NCI-H526 (cell line): Measurements from ENCODE around the gene LIN7A.
"Not testable (repeated sequence)": the region's sequence is repeated elsewhere in the genome, so short reads cannot be mapped to it uniquely, and the experiment has no call there.

Experiments
- DNase-seq, 2 experiments: peaks; one replicate each; lab custom pipeline; 2025; lab: John Stamatoyannopoulos, UW

LIN7A gene

DNA sequence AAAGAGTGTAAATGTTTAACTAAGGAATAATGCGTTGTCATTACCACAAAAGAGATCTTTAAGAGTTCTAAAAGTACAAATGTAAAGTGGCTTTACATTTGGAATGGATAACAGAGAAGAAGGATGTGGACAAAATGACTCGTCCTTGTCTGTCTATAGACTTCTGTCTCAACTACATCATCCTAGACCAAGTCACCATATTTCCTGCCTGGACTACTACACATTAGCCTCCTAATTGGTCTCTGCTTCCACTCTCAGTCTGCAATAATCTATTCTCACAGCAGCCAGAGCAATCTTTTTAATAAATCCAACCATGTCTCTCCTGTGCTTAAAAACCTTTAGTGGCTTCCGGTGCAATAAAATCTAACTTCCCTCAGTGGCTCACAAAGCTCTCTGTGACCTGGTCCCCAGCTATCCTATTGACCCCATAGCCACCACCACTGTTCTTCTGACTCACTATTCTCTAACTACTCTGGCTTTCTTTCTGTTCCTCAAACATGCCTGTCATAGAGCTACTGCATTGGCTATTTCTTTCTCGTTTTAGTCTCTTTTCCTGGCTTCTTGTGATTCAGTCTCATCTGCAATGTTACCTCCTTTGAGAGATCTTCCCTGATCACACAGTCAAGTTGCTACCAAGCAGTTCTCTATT lies 130.0 kb downstream of the LIN7A start:
- DNase-seq: no peak

DNA sequence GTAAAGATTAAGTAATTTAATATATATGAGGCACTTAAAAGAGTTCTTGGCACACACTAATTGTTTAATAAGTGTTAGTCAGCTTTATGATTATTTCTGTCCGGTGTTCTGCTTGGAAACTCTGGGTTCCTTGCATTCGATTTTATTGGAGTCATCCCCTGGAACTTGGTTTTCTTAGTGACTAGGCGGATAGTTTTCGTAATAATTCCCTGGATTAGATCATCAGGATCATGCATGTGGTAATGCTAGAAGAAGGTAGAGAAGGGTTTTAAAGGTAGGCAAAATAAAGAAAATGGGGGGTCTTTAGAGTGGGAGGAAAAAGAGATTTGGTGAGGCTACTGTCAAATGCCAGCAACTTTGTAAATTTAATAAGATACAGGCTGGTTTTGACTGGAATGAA lies 132.6 kb downstream of the LIN7A start:
- DNase-seq: no peak

DNA sequence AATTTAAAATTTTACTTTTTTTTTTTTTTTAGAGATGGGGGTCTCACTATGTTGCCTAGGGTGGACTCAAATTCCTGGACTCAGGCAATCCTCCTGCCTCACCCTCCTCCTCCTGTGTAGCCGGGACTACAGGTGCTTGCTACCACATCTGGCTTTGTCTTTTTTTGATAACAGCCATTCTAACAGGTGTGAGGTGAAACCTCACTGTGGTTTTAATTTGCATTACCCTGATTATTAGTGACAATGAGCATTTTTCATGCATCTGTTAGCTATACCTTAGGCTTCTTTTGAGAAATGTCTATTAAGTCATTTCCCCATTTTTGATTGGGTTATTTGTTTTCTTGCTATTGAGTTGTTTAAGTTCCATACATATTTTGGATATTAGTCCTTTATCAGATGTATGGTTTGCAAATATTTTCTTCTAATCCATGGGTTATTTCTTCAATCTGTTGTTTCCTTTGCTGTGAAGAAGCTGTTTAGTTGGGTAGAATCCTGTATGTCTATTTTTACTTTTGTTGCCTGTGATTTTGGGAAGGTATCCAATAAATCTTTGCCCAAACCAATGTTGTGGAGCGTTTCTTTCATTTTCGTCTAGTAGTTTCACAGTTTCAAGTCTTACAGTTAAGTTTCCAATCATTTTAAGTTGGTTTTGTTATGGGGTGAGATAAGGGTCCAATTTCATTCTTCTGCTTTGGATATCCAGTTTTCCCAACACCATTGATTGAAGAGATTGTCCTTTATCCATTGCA lies 134.9 kb downstream of the LIN7A start:
- no peak for DNase-seq

DNA sequence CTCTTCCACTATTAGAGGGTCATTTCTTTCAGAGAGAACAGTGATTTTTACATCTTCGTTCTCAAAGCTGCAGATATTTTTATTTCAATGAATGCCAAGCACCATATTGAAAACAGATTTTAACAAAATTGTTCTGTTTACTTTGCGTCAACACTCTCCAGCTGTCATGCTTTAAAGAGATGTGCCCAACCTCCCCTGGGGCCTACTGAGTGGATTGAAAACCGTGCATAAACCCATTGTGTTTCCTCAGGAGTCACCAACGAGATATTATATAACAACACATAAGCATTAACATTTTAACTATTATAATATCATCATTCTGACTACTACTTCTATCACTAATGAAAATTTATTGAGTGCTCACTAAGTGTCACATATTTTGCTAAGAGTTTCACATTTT lies 139.5 kb downstream of the LIN7A start:
- DNase-seq: no peak

DNA sequence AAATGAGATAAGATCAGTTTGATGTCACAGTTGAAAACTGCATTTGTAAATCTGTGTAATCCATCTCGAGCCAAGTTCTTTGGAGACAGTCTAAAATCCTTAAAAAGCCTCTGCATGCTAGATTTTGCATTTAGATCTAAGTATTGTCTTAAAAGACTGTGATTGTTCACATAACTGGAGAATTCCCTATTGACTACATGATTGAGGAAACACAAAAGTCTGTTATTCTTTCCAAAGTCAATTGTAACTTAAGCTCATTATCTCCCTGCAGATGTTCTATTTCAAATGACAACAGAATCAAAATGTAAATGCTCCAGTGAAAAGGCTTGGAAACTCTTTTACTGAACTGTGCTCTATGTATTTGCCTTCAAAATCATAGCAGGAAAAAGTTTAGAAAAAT lies 143.2 kb downstream of the LIN7A start:
- no peak for DNase-seq

DNA sequence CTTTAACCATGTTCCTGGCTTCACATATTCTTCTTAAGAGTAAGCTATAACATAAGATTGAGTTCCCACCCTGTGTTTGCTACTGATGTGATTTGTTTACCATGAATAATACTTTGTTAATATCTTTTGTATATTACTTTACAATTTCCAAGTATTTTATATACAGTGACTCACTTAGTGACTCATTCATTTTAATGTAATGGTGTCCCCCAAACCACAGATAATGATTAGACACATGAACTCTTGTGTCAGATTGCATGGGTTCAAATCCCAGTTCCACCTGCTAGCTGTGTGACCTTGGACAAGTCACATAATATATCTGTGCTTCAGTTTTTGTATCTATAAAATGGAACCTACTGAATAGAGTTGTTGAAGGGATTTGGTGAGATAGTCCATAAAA lies 144.9 kb downstream of the LIN7A start:
- DNase-seq: no peak

DNA sequence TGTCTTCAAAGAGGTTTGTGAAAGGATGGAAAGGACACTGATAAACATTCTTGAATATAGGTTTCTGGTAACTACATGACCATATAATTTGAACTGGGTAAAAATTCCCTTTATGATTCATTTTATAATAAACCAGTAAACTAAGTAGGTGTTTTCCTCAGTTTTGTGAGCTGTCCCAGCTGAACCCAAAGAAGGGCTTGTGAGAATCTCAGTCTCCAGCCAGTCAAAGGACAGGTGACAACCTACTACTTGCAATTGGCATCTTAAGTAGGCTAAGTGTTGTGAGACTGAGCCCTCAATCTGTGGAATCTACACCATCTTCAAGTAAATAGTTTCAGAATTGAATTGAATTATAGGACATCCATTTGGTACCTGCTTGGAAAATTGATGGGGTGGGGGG lies 145.9 kb downstream of the LIN7A start:
- no peak for DNase-seq

DNA sequence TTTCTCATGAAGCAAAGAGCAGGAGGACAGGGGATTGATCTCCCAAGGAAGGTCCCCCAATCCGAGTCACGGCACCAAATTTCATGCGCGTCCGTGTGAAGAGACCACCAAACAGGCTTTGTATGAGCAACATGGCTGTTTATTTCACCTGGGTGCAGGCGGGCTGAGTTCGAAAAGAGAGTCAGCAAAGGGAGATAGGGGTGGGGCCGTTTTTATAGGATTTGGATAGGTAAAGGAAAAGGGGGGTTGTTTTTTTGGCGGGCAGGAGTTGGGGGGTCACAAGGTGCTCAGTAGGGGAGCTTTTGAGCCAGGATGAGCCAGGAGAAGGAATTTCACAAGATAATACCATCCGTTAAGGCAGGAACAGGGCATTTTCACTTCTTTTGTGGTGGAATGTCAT lies 149.3 kb downstream of the LIN7A start:
- not testable (repeated sequence) for DNase-seq

DNA sequence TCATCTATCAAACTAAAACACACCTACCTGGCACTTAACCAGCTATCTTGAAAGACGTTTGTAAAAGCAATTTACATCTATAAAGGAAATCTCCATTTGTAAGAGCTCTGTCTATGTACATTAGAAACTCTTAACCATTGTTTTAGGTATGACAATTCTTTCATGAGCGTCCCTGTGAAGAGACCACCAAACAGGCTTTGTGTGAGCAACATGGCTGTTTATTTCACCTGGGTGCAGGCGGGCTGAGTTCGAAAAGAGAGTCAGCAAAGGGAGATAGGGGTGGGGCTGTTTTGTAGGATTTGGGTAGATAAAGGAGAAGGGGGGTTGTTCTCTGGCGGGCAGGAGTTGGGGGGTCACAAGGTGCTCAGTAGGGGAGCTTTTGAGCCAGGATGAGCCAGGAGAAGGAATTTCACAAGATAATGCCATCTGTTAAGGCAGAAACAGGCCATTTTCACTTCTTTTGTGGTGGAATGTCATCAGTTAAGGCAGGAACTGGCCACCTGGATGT lies 154.7 kb downstream of the LIN7A start:
- not testable (repeated sequence) for DNase-seq

DNA sequence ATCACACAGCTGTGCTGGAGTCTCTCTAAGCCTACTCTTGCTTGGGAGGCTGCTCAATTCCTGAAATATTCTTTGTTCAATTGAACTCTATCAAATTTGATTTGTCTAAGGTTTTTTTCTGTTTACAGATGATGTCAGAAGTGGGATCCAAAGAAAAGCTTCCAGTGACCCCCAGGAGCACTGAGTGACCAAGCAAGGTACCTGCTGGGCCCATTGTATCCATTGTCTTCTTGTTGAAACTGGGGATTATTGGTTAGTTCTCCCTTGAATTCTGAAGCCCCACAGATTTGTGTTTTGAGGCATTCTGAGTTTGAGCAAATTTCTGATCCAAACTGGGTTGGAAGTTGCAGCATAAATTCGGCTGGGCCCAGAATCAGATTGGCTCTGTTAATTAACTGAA lies 156.4 kb downstream of the LIN7A start:
- DNase-seq: no peak

DNA sequence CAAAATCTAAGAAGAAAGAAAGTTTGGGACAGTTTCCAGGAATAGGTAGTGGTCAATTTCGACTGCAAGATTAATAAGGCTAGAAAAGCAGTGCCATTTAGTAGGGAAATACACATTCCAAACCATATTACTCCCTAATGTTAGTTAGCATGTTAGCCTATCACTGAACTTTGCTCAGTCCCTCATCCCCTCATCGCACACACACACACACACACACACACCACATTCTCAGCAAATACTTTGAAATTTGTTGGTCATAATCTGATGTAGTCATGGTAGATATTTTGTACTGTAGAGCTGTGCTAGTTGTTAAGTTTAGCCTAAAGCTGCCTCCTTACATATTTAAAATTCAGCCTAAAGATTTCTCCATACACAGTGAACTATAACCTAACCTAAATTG lies 157.0 kb downstream of the LIN7A start:
- DNase-seq: no peak

DNA sequence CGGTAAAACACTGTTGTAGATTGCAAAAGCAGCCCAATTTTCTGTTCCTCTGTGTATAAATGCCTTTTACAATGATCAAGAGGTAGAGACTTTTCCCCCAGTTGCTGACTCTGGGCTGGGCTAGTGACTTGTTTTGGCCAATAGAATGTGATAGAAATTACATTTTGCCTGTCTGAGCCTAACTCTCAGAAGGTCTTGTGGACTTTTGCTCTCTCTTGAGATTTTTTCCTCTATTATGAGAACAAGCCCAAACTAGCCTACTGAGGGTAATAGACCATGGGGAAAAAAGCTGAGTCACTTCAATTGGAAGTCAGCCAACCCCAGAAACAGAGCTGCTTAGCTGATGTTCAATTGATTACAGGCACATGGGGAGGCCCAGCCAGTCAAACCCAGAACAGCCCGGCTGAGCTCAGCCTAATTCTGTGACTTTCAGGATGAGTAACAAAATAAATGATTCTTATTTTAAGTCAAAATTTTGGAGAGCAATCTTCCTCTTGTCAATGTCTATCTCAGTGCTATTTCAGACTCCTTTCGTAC lies 159.7 kb downstream of the LIN7A start:
- DNase-seq: peak; percentile 16 to 52

DNA sequence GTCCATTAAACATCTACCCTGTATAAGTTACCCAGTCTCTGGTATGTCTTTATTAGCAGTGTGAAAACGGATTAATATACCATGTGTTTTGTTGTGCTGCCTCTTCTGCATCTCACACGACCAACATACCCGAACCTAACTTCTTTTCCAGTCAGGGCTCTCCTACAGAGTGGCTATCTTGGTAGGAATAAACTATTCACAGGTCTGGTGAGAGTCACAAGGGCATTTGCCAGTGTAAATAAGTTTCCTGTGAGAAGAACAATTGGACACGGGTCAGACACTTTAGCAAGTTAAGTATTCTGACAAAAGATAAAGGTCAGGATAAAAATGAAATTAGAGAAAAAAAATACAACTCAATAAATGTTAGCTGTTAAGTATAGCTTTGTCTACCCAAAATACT lies 160.1 kb downstream of the LIN7A start:
- no peak for DNase-seq

DNA sequence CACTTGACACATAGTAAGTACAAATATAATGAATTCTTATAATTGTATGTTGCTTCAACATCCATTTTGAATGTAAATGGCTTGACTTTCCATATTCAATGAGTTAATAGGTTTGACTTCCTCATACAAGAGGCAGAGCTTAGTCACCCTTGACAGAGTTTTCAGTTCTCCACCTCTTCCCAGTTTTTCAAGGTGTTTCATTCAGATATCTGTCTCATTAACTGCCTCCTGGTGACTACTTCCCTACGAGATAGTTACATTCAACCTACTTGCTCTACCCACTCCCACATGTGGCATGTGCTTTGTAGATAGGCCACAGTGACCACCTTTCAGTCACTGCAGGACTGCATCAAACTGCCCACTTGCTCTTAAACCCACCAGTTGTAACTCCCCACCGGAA lies 161.0 kb downstream of the LIN7A start:
- DNase-seq: peak in 1 of 2 experiments; percentile 6

DNA sequence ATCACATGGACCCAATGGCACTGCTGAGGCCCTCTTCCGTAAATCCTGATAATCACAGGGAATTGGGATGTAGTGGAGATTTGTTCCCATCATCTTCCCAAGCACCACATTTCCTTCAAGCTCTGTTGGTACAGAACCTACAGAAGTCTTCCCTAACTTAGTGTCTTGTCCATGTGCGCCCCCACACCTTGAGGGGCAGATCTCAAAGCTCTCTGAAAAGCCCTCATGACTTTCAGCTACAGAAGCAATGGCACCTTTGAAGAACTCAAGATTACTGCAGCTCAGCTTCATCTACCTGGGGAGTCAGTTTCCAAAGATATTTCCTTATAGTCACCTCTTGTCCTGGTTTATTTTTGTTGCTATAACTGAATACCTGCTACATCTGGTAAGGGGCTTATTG lies 166.8 kb downstream of the LIN7A start:
- DNase-seq: no peak

DNA sequence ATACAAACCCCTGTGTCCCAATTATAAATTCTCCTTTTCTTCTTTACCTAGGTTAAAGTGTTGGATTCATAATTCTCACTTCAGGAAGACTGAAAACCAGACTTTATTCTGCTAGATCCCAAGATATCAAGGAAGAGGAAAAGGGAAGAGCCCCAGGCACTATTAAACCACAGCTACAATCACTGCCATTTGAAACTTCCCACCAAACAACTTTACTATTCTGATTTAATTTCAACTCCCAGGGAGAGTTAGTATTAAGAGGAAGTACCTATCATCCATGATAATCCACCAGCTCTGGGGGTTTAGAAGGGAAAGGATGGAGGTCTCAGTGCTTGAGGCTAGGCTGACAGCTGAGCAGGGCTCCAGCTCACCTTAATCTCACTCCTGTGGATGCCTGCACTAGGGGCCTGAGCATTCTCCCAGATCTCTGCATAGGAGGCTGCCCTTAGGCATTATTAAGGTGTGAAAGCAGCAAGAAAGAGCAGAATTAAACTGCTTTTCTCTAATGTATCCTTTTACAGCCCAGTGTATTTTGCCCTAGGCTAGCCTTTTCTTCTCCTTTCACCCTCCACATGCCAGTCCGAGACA lies 168.1 kb downstream of the LIN7A start:
- DNase-seq: no peak

DNA sequence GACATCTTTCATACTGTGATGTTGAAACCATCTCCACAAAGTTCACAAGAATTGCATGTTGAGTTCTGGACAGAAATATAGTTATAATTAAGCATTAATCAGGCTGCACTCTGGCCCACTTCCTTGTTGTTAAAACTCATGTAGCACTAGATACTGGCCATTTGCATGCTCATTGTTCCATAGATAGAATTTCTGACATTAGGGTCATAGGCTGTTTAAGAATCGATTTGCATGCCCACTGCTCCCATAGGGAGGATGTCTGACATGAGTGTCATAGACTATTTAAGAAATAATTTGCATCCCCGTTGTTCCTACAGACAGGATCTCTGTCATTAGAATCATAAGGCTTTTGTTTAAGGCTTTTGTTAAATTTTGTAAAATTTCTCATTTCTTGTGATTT lies 170.8 kb downstream of the LIN7A start:
- peak; percentile 86 to 90 for DNase-seq

DNA sequence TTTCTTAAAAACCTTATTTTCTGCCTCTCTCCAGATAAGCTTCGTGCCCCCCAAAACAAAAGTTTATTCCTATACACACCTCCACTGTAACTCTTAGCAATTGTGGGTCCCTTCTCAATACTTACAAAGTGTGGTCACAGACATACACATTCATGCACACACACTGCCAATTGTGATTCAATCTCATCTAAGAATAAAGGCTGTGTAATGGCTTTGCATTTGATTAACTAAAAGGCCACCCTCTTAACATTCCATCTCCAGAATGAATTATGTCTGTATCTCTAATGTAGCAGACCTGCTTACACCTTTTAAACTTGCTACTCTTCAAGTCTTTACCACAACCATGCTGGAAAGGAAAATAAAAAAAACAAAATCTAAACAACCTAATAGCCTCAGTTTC lies 171.5 kb downstream of the LIN7A start:
- peak in 1 of 2 experiments; percentile 19 for DNase-seq

DNA sequence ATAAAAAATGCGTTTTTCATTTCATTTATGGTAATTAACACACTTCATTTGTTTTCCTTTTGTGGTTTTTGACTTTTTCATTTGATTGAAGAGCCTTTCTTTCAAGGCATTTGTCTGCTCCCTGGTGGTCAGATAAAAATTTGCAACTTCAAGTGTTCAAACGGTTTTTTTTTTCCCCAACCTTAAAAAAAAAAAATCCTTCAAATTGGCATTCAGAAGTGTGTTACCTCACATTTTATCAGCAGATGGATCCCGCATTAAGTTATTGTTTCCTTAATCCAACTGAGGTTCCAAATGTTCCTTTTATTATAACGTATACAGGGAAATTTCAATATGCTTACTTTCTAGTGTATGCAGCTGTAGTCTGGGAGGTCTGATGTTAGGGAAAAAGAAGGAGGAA lies 173.9 kb downstream of the LIN7A start:
- DNase-seq: peak; percentile 41 to 70

DNA sequence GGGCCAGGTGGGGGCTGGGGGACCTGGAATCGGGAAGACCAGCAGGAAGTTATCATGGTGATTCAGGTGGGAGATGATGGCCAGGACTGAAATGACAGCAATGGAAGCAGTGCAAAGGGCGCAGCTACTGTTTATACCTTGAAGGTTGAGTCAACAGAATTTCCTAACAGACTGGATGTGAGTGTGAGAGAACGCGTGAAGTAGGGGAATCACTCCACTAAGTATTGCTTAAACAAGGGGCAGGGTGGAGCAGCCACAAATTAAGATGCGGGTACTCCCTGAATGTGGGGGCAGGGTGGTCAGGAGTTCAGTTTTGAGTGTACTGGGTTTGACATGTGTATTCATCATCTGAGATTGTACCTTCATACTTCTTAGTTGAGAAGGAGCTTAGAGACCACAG lies 175.9 kb downstream of the LIN7A start:
- no peak for DNase-seq

DNA sequence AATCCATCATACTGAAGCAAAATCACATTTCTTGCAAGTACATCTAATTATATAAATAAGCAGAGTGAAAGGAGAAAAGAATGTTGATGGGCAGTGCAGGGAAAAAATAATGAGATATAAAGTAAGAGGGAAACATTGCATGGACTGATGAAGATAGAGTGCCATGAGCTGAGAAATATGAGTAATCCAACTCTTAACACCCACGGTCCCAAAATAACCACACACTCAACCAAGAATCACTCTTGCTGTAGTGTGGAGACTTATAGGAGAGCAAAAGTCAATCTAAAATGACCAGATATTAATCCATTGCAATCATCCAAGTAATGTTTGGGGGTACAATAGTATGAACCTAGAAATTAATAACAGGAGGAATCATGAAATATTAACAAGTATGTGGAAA lies 180.9 kb downstream of the LIN7A start:
- DNase-seq: no peak

DNA sequence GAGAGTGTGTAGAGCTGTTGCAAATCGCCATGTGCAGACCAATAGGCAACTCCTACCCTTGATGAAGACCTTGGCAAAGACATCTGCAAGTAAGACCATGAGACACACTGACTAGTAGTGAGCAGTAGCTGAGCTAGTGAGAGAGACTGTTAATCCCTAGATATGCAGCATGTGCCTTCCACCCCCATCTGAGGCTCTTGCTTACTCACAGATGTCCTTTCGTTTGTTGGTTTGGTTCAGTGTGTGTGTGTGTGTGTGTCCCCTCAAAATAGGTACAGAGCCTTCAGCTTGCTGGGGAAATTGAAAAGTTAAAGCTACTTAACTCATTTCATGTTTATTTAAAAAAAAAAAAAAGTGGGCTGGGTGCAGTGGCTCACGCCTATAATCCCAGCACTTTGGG lies 183.5 kb downstream of the LIN7A start:
- DNase-seq: no peak

DNA sequence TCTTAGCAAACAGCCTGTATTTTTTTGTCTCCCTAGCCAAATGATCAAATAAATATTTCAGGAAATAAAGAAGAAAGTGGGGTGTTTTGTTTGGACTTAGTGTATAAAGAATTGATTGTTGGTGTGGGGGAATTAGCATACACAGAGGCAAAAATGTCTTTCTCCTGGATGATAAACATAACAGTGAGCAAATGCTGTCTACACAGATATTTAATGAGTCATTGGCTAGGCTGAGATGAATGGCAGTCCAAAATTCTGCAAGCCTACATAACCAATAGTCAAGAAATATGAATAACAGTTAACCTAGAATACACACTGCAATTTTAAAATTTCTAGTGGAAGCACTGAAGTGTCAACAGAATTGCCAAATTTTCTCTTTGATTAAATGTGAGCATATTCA lies 185.3 kb downstream of the LIN7A start:
- DNase-seq: no peak
